HG03039 (cell line): ENCODE data around the gene LAIR1.

ENCODE experiments used
- ATAC-seq: cut with Tn5 transposase; IDR thresholded peaks from one replicate; pipeline ENCODE4 v1.9.1; 2021; ENCODE audit warnings: mild to moderate bottlenecking, moderate library complexity; ENCODE audit not compliant: unreplicated experiment

The LAIR1 gene

GRCh38 chr19:54319049-54319448 is 45.7 kb downstream of the LAIR1 start:
- no peak for ATAC-seq

GRCh38 chr19:54317965-54318240 is 46.8 kb downstream of the LAIR1 start:
- no peak for ATAC-seq

- ATAC-seq, result no peak
Observed at GRCh38 chr19:54317108-54317964, 47.4 kb downstream of the LAIR1 start.

GRCh38 chr19:54316746-54317107 is 48.0 kb downstream of the LAIR1 start:
- ATAC-seq, result no peak

- ATAC-seq, result no peak
Observed at GRCh38 chr19:54315956-54316355, 48.8 kb downstream of the LAIR1 start.

- ATAC-seq, result no peak
Observed at GRCh38 chr19:54312436-54313377, 52.0 kb downstream of the LAIR1 start, which contains the start of gene LILRA5. TSS of gene LILRA5 (minus strand) at chr19:54313166. CDS start at chr19:54313019, 147 bp downstream.

GRCh38 chr19:54312011-54312410 is 52.7 kb downstream of the LAIR1 start:
- ATAC-seq, result no peak

GRCh38 chr19:54311486-54311885 is 53.2 kb downstream of the LAIR1 start:
- no peak for ATAC-seq

- ATAC-seq, result no peak
Observed at GRCh38 chr19:54310543-54310942, 54.2 kb downstream of the LAIR1 start.

GRCh38 chr19:54309811-54310210 is 54.9 kb downstream of the LAIR1 start:
- ATAC-seq, result no peak

- no peak for ATAC-seq
Observed at GRCh38 chr19:54307389-54308020, 57.2 kb downstream of the LAIR1 start.

GRCh38 chr19:54305141-54305540 is 59.6 kb downstream of the LAIR1 start:
- no peak for ATAC-seq

- no peak for ATAC-seq
Observed at GRCh38 chr19:54302257-54302656, 62.5 kb downstream of the LAIR1 start.
